HG03060 (cell line): ENCODE data around the gene CCT2.

Experiments used
- ATAC-seq: cut with Tn5 transposase; IDR thresholded peaks from one replicate; pipeline ENCODE4 v1.9.1; 2021; ENCODE audit warnings: low read depth, moderate number of reproducible peaks; ENCODE audit not compliant: unreplicated experiment

CCT2 gene

DNA sequence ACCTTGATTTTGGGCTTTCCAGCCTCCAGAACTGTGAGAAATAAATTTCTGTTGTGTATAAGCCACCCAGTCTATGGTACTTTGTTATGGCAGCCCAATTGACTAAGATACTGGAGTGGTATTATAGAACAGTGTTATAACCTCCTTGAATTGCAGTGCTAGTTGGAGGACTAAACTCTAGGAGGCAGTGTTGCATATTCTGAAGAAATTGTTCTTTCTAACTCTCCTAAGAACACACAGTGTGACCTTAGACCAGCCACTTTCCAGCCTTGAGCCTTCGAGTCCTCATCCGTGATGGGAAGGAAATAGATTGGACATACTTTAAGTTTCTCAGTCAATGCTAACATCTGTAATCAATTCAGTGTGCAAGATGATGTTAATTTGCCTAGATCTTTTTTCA lies 47.8 kb downstream of the CCT2 start:
- no peak for ATAC-seq

DNA sequence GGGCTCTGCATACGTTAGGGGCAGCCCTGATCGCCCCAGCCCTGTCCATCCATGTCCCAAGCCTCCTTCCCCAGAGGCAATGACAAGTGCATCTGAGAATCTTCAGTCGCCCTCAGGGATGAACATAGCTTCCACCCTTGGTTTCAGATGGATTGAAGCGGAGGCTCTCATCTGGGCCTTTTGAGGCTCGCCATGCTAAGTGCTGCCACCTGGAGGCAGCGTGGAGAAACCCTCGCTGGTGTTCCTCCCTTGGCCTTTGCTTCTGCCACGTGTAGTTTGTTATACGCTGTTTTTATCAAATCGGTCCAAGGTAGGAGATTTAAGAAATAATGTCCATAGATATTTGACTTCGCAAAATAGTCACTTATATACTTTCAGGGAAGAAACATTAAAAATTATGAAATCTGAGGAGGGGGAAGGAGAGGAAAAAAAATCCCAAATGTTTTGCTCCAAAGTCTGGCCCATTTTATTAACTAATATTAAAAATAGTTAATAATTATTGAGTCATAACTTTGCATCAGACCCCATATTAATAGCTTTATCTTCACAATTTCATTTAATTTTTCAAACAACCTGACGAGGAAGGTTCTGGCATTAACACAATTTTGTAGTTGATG lies 54.2 kb downstream of the CCT2 start:
- ATAC-seq = peak; percentile 76

DNA sequence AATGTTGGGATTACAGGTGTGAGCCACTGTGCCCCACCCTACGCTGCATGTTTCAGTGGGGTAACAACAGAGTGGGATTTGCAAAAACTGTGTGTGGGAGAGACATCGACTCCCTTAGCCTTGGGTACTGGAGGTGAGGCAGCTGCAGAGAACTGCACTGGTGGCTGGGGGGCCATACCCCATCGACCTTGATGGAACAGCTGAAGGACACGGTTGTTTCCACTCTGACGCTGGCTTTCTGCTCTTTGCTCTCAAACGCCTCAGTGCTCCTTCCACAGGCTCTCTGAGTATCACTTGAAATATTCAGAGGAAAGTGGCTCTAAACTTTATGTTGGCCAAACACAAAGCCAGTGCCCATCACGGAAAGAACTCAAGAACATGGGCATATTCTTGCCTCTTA lies 56.3 kb downstream of the CCT2 start:
- ATAC-seq = no peak

GRCh38 chr12:69642531-69642930 lies 57.3 kb downstream of the CCT2 start:
- ATAC-seq = no peak

DNA sequence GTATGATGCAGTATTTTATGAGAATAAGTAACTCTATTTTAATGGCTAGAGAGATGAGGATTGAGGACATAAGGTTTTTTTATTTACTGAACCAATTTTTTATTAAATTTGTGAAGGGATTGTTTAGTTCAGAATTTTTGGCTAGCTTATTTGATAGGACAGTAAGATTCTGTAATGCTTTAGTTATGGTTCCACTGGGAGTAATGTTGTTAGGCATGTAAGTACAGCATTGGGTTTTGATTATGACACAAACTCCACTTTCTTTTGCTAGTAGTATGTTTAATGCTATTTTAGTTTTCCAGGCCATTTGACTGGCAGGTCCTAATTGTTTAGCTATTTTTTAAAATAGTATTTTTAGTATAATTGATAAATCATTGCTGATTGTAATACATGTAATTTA lies 59.3 kb downstream of the CCT2 start:
- ATAC-seq = no peak

GRCh38 chr12:69645031-69645430 lies 59.8 kb downstream of the CCT2 start:
- no peak for ATAC-seq

GRCh38 chr12:69647178-69647577 lies 61.9 kb downstream of the CCT2 start:
- ATAC-seq = no peak

DNA sequence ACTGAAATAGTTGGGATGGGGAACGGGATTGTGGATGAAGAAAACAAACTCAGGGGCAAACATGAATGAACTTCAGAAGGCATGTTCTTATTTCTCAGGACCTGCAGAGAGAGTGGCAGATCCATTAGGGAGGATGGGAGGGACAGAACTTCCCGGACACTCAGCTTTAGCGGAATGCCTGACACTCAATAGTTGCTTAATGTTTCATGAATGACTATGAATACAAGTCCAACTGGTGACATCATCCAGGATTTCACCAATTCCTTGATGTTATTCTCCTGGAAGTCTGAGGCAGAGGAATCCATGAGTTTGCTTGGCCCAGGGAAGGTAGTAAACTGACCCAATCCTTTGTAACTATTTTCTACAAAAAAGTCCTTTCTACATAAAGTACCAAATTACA lies 63.2 kb downstream of the CCT2 start:
- ATAC-seq = no peak

DNA sequence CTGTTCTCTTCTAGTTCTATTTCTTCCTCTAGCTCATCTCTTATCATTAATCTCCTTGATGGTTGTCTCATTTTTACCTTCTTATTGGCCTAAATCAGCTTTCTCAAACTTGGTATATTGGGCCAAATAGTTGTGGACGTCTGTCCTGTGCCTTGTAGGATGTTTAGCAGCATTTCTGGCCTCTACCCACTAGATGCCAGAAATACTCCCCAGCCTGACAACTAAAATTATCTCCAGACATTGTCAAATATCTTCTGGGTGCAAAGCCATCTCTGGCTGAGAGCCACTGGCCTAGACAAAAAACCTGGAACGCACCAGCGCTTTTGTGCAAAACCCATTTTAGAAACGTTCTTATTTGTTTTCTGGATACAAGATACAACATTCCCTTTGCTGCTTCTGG lies 64.3 kb downstream of the CCT2 start:
- ATAC-seq = no peak
